Esophagus squamous epithelium (tissue), 4 donors: ENCODE measurements around the gene AATK.

Source experiments
- POLR2A ChIP-seq, 4 donors: fragments of 450-650 bp; IDR thresholded peaks; one replicate each; pipeline ENCODE4 v1.6.1; 2017; ENCODE audit warnings: antibody characterized with exemption in 4 of 4, mild to moderate bottlenecking in 4 of 4, moderate library complexity in 3 of 4
- TF ChIP-seq, protein P1 (sequence below), 6 experiments: fragments of 450-650 bp in 4 of 6; fragments of 200-600 bp in 2 of 6; sonication (generic) in 2 of 6; IDR thresholded peaks; one replicate each; pipeline ENCODE4 v1.5.1; 2016 to 2019; ENCODE audit warnings: antibody characterized with exemption in 6 of 6, mild to moderate bottlenecking in 4 of 6, moderate library complexity in 4 of 6

DNA sequence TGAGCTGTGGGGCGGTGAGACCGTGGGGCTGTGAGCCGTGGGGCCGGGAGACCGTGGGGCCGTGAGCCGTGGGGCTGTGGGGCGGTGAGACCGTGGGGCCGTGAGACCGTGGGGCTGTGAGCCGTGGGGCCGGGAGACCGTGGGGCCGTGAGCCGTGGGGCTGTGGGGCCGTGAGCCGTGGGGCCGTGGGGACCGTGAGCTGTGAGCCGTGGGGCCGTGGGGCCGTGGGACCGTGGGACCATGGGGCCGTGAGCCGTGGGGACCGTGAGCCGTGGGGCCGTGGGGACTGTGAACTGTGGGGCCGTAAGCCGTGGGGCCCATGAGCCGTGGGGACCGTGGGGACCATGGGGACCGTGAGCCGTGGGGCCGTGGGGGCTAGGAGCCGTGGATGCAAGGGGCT lies 25.3 kb downstream of the AATK start:
- TF ChIP-seq, protein P1, sequence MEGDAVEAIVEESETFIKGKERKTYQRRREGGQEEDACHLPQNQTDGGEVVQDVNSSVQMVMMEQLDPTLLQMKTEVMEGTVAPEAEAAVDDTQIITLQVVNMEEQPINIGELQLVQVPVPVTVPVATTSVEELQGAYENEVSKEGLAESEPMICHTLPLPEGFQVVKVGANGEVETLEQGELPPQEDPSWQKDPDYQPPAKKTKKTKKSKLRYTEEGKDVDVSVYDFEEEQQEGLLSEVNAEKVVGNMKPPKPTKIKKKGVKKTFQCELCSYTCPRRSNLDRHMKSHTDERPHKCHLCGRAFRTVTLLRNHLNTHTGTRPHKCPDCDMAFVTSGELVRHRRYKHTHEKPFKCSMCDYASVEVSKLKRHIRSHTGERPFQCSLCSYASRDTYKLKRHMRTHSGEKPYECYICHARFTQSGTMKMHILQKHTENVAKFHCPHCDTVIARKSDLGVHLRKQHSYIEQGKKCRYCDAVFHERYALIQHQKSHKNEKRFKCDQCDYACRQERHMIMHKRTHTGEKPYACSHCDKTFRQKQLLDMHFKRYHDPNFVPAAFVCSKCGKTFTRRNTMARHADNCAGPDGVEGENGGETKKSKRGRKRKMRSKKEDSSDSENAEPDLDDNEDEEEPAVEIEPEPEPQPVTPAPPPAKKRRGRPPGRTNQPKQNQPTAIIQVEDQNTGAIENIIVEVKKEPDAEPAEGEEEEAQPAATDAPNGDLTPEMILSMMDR (IDR thresholded peaks at IDR 0.05), result no peak
- no peak for TF ChIP-seq POLR2A (IDR thresholded peaks at IDR 0.05)
